NCI-H524 treated with DMSO at 0.1 percent for 48 hours (cell line): ENCODE results near the gene ANKRD50.

Experiments used
- DNase-seq: peaks from one replicate; lab custom pipeline; 2025; lab: John Stamatoyannopoulos, UW

The ANKRD50 gene

DNA sequence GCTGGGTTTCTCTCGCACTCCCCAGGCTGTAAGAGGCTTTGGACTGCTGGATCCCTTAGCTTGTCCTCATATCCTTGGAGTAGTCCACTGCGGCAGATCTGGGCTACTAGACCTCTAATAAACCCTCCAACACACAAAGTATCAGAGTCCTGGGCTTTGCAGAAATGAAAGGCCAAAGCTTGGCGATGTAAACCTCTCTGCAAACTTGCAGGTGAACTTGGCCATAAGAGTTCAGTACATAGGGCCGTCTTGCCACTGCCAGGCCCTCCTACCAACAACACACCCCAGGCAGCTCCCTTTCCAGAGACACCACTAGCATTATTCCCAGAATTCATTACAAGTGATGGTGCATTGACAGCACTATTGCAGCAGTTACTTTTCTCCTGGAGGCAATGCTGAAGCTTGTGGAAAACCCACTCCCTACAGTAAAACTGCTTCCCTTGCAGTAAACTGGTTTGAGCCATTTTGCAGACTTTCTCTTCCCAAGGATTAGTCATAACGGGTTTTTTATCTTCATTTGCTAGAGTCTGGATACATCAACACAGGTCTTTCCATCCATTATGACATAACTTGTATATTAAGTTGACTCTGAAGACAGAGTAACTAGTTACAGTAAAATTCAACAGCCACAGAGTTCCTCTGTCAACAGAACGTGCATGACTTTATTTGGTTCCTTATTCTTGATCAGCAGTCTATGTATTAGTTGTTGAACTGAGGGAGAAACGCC lies 2.4 kb downstream of the ANKRD50 start:
- no peak for DNase-seq

GRCh38 chr4:124708517-124709300 lies 3.8 kb downstream of the ANKRD50 start:
- DNase-seq, result no peak

DNA sequence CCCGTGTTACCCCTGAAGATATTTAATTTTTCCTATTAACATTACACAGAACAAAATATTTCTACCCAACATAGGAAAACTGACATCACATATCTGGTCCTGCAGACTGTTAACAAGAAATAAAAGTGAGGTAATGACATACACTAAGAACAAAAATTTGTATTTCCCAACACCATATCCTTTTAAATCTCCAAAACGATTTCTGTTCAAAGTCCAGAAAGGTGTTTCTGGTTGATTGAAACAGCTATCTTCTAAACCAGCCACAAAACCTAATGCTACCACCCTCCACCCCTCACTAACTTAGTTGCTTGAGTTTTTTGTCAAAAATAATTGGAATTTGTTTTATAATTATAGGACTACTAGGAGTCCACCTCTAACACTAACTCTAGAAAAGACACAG lies 7.1 kb downstream of the ANKRD50 start:
- DNase-seq, result no peak

DNA sequence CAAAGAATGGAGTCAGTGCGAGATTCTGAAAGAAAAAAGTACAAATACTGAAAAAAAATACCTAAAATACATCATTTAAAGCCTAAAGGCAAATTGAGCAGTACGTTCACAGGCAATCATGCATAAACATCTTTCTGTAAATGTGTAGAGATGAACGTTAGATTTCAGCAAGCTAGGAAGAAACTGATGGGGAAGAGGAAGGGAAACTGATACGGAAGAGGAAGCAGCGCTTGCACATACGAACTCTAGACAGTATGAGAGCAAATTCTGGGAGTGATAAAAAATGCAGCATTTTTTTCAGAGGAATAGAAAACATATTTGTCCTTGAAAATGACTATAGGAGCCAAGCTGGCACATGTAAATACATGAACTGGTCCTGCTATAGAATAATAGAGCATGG lies 9.4 kb downstream of the ANKRD50 start:
- no peak for DNase-seq

GRCh38 chr4:124697441-124697840 lies 15.1 kb downstream of the ANKRD50 start:
- no peak for DNase-seq

GRCh38 chr4:124696182-124696581 lies 16.4 kb downstream of the ANKRD50 start:
- DNase-seq, result no peak

DNA sequence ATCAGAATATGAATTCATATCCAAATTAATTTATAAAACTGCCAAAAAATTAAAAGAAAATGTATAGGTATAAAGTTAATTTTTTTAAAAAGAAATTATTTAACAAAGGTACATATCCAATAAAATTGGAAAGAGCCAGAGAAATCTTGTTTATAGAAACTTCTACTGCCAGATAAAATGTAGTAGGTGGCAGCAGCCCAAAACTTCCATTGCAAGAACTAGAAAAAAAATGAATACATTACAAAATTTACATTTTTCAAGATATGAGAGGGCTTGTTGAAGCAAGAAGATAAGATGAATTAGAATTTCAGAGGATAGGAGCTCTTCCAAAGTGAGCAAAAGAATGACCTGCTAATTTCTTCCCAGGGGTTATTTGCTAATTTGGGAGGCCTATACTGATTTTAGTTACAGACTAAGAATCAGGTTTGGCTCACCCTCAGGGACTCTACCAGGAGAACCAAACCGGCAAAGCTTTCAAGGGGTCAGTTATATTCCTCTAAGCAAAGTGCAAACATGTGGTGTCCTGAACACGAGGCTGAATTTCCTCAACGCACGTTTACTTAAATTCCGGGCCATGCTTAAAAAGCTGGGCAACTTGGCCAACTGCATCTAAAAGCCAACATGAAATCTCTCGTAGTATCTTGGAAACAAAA lies 17.5 kb downstream of the ANKRD50 start:
- no peak for DNase-seq

- DNase-seq, result no peak
Measured at GRCh38 chr4:124694306-124694705, 18.2 kb downstream of the ANKRD50 start.

GRCh38 chr4:124691801-124692200 lies 20.7 kb downstream of the ANKRD50 start:
- no peak for DNase-seq

DNA sequence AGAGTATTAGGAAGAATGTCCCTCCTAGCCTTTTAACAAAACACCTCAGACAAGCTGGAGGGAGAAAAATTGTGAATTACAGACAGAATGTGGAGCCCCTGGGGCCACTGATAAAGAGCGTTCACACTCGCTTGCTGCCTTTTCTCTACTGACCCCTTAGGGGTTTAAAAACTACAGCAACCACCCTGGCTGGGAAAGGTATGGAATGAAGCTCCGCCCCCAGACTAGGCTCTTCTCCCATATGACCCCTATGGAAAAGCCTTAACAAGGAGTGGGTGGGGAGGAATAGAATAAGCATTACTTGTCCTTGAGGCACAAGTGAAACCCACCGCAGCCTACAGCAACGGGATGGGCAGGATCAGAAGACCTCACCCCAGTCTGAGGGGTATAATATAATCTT lies 26.3 kb downstream of the ANKRD50 start:
- DNase-seq, result no peak

DNA sequence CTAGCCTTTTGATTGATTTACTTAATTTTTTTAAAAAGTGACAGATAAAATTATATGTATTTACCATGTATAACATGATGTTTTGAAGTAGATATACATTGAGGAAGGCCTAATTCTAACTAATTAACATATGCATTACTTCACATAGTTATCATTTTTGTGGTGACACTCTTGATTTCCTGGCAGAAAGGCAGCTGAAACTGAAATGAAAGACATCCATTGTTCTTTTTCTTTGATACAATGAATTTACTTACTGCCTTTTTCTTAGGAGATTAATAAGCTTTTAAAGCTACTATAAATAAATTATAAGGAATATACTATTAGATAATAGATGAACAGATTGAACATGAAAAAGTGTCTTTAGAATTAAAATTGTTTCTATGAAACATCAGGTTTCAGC lies 26.7 kb downstream of the ANKRD50 start:
- DNase-seq, result no peak

GRCh38 chr4:124684301-124684700 lies 28.2 kb downstream of the ANKRD50 start:
- no peak for DNase-seq

DNA sequence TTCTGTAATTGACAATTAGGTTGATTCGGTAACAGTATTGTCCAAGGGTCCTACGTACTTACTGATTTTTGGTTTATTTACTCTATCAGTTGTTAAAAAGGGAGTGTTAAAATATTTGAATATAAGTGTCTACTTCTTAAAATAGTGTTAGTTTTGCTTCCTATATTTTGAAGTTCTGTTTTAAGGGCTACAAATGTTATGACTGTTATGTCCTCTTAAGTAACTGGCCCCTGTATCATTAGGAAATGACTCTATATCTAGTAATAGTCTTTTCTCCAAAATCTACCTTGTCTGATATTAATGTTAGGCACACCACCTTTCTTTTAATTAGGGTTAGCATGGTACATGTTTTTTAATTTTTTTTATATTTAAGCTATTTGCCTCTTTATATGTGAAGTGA lies 30.1 kb downstream of the ANKRD50 start:
- no peak for DNase-seq

GRCh38 chr4:124666496-124666895 lies 46.0 kb downstream of the ANKRD50 start:
- no peak for DNase-seq

DNA sequence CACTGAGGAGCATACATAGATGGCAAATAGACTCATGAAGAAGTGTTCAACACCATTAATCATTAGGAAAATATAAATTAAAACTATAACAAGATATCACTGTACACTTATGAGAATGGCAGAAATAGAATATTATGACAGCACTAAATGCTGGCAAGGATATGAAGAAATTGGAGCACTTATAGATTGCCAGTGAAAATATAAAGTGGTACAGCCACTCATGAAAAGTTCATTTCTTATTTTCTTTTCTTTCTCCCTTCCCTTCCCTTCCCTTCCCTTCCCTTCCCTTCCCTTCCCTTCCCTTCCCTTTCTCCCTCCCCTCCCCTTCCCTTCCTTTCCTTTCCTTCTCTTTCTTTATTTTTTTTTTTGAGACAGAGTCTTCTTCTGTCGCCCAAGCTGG lies 53.7 kb downstream of the ANKRD50 start:
- DNase-seq, result no peak

- no peak for DNase-seq
Measured at GRCh38 chr4:124650614-124651013, 61.9 kb downstream of the ANKRD50 start.

GRCh38 chr4:124647599-124647998 lies 64.9 kb downstream of the ANKRD50 start:
- no peak for DNase-seq

DNA sequence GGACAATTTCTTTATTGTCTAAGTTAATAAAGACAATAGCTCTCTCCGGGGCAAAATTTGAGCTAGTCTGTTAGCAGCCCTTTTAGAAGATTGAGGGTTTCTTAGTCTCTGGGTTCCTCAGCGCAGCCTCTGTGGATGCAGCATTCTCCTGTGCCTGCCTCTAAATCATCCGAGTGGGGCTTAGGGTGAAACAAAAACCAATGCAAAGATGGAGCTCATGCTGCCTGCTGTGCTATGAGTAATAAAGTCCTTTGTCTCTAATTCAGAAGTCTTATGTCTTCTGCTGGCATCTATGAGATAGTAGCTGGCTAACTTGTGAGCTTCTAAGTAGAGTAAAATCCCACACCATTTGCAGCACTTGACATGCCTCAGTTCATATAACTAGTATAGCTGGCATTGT lies 67.9 kb downstream of the ANKRD50 start:
- no peak for DNase-seq

DNA sequence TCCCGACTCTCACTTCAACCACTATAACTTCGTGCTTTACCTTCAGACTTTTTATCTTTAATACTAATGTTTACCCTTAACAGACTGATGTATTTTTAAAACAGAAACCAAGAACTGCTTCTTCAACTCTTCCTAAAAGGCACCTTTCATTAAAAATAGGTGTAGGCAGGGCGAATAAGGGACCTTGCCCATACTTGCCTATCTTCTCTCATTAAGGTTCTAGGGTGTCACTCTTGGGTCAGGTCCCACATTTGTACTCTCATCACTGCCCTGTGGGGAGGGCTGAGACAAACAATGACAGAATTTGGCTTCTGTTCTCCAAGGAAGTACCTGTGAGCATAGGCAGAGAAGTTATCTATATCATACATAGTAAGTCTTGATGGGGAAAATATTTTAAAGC lies 69.7 kb downstream of the ANKRD50 start:
- DNase-seq, result no peak

DNA sequence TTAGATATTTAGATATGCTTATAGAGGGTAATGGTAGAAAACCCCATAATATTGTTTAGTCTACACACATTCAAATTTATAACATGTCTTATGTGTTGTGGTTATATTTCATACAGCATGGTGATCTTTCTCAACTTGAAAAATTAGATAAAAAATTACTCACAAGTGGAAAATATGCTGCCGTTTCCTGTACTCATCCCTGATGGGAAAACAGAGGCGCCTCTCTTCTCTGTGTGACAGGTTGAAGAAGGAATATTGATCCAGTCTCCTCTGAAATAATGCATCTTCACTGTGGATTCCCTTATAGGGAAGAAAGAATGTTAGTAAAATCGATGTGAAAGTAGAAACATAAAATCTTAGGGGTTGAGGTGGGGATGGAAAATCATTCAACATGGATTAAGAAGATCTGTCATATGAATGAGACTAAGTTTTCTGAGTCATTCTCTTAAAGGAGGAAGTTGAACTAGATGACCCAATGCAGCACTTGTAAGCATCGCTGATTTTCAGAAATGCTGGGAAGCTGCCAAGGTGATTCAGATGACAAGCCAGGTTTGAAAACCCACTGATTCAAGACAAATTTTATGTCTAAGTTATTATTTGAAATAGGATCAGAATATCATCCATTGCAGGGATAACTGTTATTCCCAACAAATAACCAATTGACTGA lies 70.7 kb downstream of the ANKRD50 start:
- DNase-seq, result no peak

- no peak for DNase-seq
Measured at GRCh38 chr4:124640022-124640730, 72.4 kb downstream of the ANKRD50 start.

DNA sequence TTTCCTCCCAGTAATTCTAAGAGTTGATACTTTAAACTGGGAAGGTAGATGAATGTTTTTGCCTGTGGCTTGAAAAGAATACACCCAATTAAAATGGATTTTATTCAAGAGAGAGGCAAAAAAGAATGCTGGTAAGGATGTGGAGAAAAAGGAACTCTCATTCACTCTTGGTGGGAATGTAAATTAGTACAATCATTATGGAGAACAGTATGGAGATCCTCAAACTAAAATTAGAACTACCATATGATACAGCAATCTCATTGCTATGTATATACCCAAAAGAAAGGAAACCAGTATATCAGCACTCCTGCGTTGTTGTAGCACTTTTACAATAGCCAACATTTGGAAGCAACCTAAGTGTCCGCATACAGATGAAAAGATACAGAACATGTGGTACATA lies 75.2 kb downstream of the ANKRD50 start:
- no peak for DNase-seq
